H1 (cell line): ENCODE results near the gene ARHGAP21. TPM values are rescaled to one million over a fixed set of nuclear protein-coding genes. Genes with fewer than 3 reads are reported as not detected.

Experiments
- BCL11A ChIP-seq, 2 experiments: IDR thresholded peaks; one replicate each; pipeline ENCODE4 v1.6.1; 2011; ENCODE audit warnings: low read depth in 2 of 2, low read length in 2 of 2, mild to moderate bottlenecking in 2 of 2
- EGR1 ChIP-seq: IDR thresholded peaks from 2 replicates; pipeline ENCODE4 v1.6.1; 2011; ENCODE audit warnings: low read depth, low read length, borderline replicate concordance
- polyA plus RNA-seq, 7 experiments: library from polyadenylated mRNA; depleted of rRNA in 3 of 7; stranded (reverse) in 5 of 7; unstranded in 2 of 7; fragments of >200 nt in 5 of 7; fragments of 200-250 nt in 2 of 7; gene quantifications; 1 replicate in 5 of 7; 2 replicates in 1 of 7; 4 replicates in 1 of 7; pipeline versions ENCODE4 v1.2.1 to v1.2.3, GENCODE V29; 2011 to 2013; ENCODE audit warnings: missing spikeins in 2 of 7, mixed read lengths in 2 of 7
- total RNA-seq: library from RNA; stranded (reverse); fragmentation: NEBNext Ultra II Directional; extraction: Animal tissue kit (Norgen Biotek cat#: 25700); gene quantifications from 2 replicates; pipeline ENCODE4 v1.2.1, GENCODE V29; 2021

ARHGAP21 gene
- total and polyA plus RNA-seq, 2 of the 8 experiments (the other 6 are each of a cell fraction or from before 2014, with no cell fraction given) = 14.4 to 35.3 TPM

- no peak for TF ChIP-seq EGR1
- no peak for TF ChIP-seq BCL11A (IDR thresholded peaks at IDR 0.05; ENCODE audit: low read depth in 2 of 2, low read length in 2 of 2)
Observed at GRCh38 chr10:24605141-24605540, 118.5 kb downstream of the ARHGAP21 start (continued).
